Cardiac fibroblast (primary cell): ENCODE measurements around the gene SPSB4.
A peak's percentile ranks its signal among the peaks of the same experiment; 100 is the strongest.

Experiments used
- DNase-seq, 2 donors: peaks; one replicate each; pipeline versions ENCODE4 v3.0.0 to v3.0.0-alpha.2; 2010; ENCODE audit warnings: low read depth in 2 of 2
- H3K4me3 ChIP-seq, 2 donors: replicated peaks in 1 of 2; 1 replicate in 1 of 2; 2 replicates in 1 of 2; pipeline ENCODE4 v1.5.1; 2011; ENCODE audit warnings: low read depth in 2 of 2, low read length in 2 of 2, mild to moderate bottlenecking in 2 of 2, moderate library complexity in 1 of 2
- CTCF ChIP-seq: IDR thresholded peaks from one replicate; pipeline ENCODE4 v1.5.1; 2011; ENCODE audit warnings: low read depth, mild to moderate bottlenecking, low read length, inconsistent platforms

The SPSB4 gene

GRCh38 chr3:141093971-141094684, 43.0 kb downstream of the SPSB4 start:
- no peak overlapping the region for H3K4me3 ChIP-seq
- TF ChIP-seq CTCF: no peak
- peak in 1 of 2 donors; percentile 27 for DNase-seq

GRCh38 chr3:141094790-141095545, 43.8 kb downstream of the SPSB4 start:
- TF ChIP-seq CTCF: no peak
- H3K4me3 ChIP-seq: peak overlapping the region in 1 of 2 donors; percentile 21
- peak; percentile 63 to 72 for DNase-seq

- H3K4me3 ChIP-seq: no peak overlapping the region
- no peak for DNase-seq
- no peak for TF ChIP-seq CTCF
Measured at GRCh38 chr3:141095546-141095937, 44.4 kb downstream of the SPSB4 start.

DNA sequence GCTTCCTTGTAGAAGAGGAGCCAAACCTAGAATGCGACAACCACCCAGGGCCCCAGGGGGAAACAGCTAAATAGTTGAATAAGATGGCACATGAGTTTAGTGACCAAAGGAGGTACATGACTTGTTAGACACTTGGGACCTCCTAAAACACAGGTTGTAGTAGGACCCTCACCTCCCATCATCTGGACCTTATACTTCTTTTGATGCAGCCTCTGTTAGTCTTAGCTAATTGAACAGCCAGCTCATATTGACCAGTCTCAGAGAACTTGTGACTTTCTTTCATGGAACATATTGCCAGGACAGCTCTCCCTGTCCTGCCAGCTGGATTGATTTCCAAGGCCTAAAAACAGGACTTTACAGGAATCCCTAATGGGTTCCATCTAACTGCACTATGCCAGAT, 45.0 kb downstream of the SPSB4 start:
- TF ChIP-seq CTCF: no peak
- DNase-seq: no peak
- H3K4me3 ChIP-seq: no peak overlapping the region

- no peak for DNase-seq
- no peak for TF ChIP-seq CTCF
- H3K4me3 ChIP-seq: no peak overlapping the region
Measured at GRCh38 chr3:141096981-141097380, 45.8 kb downstream of the SPSB4 start.

DNA sequence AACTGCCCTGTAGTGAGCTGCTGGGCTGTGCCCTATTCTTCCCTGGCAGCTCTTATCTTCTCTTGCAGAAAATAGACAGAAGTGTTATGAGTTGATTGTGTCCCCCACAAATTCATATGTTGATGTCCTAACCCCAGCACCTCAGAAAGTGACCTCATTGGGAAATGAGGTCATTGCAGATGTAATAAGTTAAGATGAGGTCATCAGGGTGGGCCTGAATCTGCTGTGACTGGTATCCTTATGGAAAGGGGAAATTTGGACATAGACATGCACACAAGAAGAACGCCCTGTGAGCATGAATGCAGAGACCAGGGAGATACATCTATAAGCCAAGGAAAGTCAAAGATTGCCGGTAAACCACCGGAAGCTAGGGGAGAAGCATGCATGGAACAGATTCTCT, 49.0 kb downstream of the SPSB4 start:
- no peak for DNase-seq
- no peak for TF ChIP-seq CTCF
- no peak overlapping the region for H3K4me3 ChIP-seq
